T-helper 1 cell treated with Interleukin-12 subunit alpha and Interleukin-12 subunit beta and Interleukin-4 antibody, amounts not matched to agents 30 μg/mL and 1 μg/mL, for 36 hours (primary cell): ENCODE results near the gene DPH2.

Source experiments
- H3K27ac Mint-ChIP-seq: one replicate; pipeline ENCODE4 v1.8.0; 2021; ENCODE audit warnings: mild to moderate bottlenecking, mixed read lengths
- H3K27me3 Mint-ChIP-seq: one replicate; pipeline ENCODE4 v1.8.0; 2021; ENCODE audit warnings: low read depth, mixed read lengths
- H3K36me3 Mint-ChIP-seq: one replicate; pipeline ENCODE4 v1.8.0; 2021; ENCODE audit warnings: low read depth, mixed read lengths
- H3K4me1 Mint-ChIP-seq: one replicate; pipeline ENCODE4 v1.8.0; 2021; ENCODE audit warnings: low read depth, mixed read lengths
- H3K4me3 Mint-ChIP-seq: one replicate; pipeline ENCODE4 v1.8.0; 2021; ENCODE audit warnings: mild to moderate bottlenecking, moderate library complexity, mixed read lengths
- H3K9me3 Mint-ChIP-seq: one replicate; pipeline ENCODE4 v1.8.0; 2021; ENCODE audit warnings: mixed read lengths

DPH2 gene

DNA sequence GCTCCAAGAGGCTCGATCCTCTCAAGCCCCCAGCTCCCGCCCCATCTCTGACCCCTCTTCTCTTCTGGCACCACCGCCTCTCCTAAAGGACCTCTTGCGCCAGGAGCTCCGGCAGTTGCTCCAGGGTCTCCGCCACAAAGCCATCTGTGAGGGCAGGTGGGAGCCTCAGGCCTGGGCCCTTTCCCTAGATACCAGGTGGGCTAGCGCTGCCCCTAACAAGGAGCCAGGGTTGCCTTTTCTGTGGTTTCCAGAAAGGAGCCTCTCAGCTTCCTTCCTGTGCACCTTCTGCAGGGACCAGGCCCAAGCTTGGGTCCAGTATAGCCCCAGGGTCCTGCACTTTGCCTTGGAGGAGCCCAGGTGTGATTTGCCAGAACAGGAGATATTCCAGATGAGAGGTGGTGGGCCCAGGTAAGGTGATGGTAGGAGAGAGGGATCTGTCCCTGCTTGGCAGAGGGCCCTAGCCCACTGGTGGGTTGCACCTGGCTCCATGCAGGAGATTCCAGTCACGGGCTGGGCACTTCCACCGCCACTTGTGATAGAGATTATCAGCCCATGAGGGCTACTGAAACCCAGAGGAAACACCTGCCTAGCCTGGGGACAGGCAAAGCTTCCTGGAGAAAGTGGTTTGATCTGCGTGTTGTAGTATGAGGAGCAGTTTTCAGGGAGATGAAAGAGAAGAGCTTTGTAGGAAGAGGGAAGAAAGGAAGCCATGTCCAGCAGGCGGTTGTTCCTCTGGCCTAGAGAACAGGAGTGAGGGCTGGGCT lies 22.6 kb downstream of the DPH2 start:
- Mint-ChIP-seq H3K4me1 (peaks cover 11% of the 10 kb centered on the region), H3K9me3 (no peaks in the 10 kb centered on the region), H3K27ac (no peak overlapping the region), H3K36me3 (no peaks in the 10 kb centered on the region), H3K27me3 (no peaks in the 10 kb centered on the region), H3K4me3 (peak overlapping the region; percentile 94)

DNA sequence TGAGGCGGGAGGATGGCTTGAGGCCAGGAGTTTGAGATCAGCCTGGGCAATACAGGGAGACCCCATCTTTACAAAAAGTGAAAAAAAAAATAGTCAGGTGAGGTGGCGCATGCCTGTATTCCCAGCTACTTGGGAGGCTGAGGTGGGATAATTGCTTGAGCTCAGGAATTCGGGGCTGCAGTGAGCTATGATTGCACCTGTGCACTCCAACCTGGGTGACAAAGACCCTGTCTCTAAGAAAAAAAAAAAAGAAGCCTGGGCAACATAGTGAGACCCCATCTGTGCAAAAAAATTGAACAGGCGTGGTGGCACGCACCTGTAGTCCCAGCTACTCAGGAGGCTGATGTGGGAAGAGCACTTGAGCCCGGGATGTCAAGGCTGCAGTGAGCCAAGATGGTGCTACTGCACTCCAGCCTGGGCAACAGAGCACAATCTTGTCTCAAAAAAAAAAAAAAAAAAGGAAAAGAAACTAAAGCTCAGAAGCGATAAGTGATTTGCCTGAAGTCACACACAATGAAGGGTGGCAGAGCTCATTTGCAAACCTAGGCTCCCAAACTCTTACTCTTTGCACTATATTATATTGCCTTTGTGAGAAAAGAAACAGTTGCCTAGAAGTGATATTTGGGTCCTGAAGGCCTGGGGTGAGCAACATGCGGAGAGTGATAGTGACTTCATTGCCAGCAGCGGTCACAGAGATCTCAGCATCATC lies 23.6 kb downstream of the DPH2 start:
- Mint-ChIP-seq H3K4me1 (peaks cover 11% of the 10 kb centered on the region), H3K27ac (no peak overlapping the region), H3K4me3 (no peak overlapping the region), H3K9me3 (no peaks in the 10 kb centered on the region), H3K27me3 (no peaks in the 10 kb centered on the region), H3K36me3 (no peaks in the 10 kb centered on the region)

DNA sequence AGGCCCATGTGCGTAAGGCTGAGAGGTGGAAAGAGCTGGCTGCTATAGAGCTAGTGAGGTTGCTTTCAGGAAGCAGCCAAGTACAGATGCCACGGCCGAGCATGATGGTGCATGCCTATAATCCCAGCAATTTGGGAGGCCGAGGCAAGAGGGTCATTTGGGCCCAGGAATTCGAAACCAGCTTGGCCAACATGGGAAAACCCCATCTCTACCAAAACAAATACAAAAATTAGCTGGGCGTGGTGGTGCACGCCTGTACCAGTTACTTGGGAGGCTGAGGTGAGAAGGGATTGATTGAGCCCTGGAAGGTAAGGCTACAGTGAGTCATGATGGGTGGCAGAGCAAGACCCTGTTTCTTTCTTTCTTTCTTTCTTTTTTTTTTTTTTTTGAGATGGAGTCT lies 24.3 kb downstream of the DPH2 start:
- no peaks in the 10 kb centered on the region for H3K27me3 Mint-ChIP-seq
- H3K36me3 Mint-ChIP-seq: no peaks in the 10 kb centered on the region
- H3K9me3 Mint-ChIP-seq: no peaks in the 10 kb centered on the region
- H3K4me1 Mint-ChIP-seq: peaks cover 12% of the 10 kb centered on the region
- no peak overlapping the region for H3K4me3 Mint-ChIP-seq
- no peak overlapping the region for H3K27ac Mint-ChIP-seq

DNA sequence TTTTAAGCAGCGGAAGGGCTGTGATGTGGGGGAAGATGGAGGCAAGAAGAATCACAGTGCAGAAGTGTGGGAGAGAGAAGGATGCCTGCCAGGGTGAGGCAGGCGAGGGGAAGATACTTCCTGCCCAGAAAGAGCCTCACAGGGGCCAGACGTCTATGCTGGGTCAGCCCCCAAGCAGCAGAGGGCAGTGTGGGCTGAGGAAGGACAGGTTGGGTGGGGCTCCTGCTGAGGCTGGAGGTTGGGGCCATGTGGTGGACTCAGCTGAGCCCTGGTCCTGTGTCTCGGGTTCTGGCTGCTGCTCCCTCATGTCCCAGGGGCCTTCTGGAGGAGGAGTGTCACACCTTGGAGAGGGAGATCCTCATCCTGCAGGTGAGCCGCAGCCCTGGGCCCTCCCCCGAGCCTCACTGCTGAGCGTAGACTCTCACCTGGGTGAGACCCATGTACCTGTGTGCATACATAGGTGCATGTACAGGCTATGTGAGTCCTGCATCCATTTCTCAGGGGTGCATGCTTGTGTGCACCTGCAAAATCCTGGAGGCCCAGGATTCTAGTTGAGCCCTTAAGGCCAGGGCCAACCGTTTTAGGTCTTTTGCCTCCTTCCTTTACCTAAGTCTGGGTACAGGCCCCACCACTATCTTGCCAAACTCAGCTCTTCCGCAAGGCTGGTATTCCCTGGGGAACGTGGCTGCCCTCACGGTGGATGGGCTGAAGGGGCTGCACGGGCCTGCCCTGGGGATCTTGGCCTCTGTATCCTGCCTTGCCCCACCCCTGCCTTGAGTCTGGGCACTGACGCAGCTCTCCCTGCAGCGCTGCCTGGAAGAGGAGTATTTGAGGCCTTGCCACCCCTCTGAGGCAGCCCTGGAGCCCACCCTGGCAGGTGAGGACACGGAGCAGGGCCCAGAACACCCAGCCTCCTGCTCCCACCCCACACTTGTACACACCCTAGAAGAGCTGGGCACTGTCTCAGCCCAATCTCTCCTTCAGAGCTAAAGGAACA lies 25.3 kb downstream of the DPH2 start:
- H3K27ac Mint-ChIP-seq: no peak overlapping the region
- no peaks in the 10 kb centered on the region for H3K36me3 Mint-ChIP-seq
- H3K27me3 Mint-ChIP-seq: no peaks in the 10 kb centered on the region
- no peaks in the 10 kb centered on the region for H3K9me3 Mint-ChIP-seq
- H3K4me1 Mint-ChIP-seq: peaks cover 12% of the 10 kb centered on the region
- no peak overlapping the region for H3K4me3 Mint-ChIP-seq

DNA sequence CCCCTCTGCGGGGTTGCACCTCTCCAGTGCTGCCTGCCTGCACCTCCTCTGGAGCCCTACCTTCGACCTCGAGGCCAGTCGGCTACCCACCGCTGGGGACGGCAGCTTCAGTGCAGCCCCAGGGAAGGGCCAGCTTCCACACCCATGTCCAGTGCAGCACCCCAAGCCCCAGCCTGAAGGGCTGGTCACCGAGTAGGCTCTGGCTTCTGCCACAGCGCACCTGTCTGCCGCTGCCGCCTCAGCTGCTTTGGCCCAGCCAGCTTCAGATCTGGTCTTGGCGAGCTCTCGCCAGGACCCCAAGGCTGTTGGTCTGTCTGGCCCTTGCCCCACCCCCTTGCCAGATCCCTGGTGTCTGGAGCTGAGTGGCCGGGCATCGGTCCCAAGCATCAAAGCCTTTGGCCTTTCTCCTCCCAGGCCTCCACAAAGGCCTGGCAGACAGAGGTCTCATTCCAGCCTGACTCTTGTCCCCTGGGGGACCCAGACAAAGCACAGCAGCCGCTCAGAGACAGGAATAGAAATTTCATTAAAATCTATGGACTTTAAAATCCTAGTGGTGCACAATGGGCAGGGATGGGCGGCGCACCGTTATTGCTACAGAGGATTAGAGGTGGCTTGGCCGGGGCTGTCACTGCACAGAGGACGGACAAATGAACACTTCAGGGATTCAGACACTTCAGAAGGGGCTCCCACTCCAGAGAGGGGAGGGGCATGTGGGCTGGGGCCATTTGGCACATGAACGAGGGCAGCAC lies 26.3 kb downstream of the DPH2 start:
- Mint-ChIP-seq H3K27ac (no peak overlapping the region), H3K4me1 (peaks cover 12% of the 10 kb centered on the region), H3K4me3 (no peak overlapping the region), H3K27me3 (no peaks in the 10 kb centered on the region), H3K36me3 (no peaks in the 10 kb centered on the region), H3K9me3 (no peaks in the 10 kb centered on the region)

DNA sequence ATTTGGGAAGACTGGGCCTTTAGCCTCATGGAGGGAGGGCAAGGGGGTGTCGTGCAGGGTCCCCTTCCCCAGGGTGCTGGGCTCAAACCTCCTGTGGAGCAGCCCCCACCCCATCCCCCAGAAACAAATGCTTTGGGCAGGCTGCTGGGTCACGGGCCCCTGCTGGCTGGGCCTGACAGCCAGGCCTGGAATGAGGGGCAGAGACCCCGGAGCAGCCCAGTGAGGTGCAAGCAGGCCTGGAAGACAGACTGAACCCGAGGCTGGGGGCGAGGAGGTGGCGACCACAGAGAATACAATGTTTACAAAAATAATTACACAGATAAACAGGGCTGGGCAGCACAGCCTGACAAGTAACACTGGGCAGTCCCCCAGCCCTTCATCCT lies 26.9 kb downstream of the DPH2 start:
- H3K36me3 Mint-ChIP-seq: no peaks in the 10 kb centered on the region
- H3K9me3 Mint-ChIP-seq: no peaks in the 10 kb centered on the region
- H3K27ac Mint-ChIP-seq: no peak overlapping the region
- no peak overlapping the region for H3K4me3 Mint-ChIP-seq
- no peaks in the 10 kb centered on the region for H3K27me3 Mint-ChIP-seq
- H3K4me1 Mint-ChIP-seq: peaks cover 12% of the 10 kb centered on the region

DNA sequence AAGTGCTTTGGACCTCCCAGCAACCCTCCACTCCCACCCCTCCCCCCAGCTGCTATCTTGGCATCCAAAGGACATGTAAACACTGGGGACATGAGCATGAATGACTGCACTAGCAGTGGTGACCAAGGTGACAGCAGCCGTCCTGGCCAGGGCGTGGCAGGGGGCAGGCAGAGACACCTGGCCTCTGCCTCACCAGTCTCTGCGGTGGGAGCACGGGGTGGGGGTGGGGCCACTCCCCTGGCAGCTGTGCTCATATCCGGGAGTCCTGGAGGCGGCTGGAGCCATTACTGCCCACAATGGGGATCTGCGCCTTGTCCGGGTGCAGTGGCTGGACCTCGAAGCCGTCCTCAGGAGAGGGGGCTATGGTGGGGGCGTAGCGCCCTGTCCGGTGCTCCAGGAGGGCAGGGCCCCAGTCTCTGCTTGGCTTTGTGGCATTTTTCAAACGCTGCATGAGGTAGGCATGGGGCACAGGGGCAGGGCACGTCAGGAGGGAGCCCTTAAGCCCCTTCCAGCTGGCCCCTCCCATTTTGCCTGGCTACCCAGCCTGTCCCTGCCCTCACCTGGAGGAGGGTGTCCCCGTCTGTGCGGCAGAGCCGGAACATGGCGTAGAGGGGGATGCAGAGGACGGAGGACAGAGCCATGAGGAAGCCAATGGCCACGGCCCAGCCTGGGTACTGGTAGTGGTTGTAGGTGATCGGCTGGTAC lies 27.6 kb downstream of the DPH2 start:
- no peak overlapping the region for H3K4me3 Mint-ChIP-seq
- H3K9me3 Mint-ChIP-seq: no peaks in the 10 kb centered on the region
- no peaks in the 10 kb centered on the region for H3K36me3 Mint-ChIP-seq
- H3K27ac Mint-ChIP-seq: no peak overlapping the region
- no peaks in the 10 kb centered on the region for H3K27me3 Mint-ChIP-seq
- H3K4me1 Mint-ChIP-seq: peaks cover 8% of the 10 kb centered on the region

DNA sequence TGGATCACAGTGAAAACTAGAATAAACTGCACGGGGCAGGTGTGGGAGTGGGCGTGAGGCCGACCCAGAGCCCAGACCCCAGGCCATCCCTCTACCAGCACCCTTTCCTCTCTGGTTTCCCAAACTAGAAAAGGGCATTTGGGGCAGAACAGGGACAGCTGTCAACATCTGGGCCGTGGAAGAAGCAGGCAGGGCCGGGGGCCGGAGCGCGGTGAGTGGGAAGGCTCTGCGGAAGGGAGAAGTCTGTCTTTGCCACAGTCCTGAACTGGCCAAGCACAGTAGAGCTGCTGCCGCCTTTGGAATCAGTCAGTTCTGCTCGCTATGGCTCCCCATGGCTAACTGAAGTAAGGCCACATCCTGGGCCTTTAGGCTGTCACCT lies 28.2 kb downstream of the DPH2 start:
- Mint-ChIP-seq H3K9me3 (no peaks in the 10 kb centered on the region), H3K4me3 (no peak overlapping the region), H3K36me3 (no peaks in the 10 kb centered on the region), H3K4me1 (peaks cover 3% of the 10 kb centered on the region), H3K27me3 (no peaks in the 10 kb centered on the region), H3K27ac (no peak overlapping the region)

DNA sequence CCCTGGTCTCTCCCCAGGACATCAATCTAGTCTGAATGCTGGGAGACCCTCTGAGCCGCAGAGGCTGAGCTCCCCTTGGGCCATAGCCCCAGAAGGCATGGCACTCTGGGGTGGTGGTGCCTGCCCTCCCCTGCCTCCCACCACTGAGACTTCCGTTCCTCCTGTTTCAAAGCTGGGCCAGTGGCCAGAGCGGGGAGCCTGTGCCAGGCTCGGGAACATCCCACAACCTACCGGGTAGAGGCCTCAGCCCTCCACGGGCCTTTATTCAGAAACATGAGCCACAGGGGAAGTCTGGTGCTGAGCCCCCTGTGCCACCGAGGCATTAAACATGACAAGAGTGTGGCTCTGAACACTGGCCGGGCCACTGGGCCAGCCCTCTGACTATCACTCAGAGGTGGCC lies 29.6 kb downstream of the DPH2 start:
- no peaks in the 10 kb centered on the region for H3K9me3 Mint-ChIP-seq
- H3K27me3 Mint-ChIP-seq: no peaks in the 10 kb centered on the region
- H3K36me3 Mint-ChIP-seq: no peaks in the 10 kb centered on the region
- H3K27ac Mint-ChIP-seq: no peak overlapping the region
- H3K4me1 Mint-ChIP-seq: peaks cover 1% of the 10 kb centered on the region
- no peak overlapping the region for H3K4me3 Mint-ChIP-seq

DNA sequence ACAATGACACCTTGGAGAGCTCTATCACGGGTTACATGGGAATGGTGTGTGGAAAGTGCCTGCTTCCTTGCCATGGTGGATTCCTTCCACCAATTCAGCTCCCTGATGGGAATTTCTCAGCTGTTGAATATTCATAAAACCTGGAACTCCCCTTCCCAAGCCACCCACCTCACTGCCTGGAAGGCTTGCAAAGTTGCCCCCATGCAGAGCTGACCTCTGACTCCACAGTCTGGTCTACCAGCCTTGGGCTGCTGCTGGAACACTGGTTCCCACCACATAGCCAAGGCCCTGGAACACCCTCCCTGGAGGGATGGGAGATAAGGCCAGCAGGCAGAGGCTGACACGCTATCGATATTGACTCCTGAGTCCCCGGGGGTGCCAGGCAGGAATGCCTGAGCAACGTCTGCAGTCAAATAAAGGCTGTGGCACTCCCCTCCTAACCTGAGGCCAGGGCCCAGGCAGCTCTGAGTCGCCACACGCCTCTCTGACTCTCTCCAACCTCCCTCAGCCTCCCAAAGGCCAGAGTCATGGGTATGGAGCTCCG lies 30.4 kb downstream of the DPH2 start:
- peaks cover 1% of the 10 kb centered on the region for H3K4me1 Mint-ChIP-seq
- no peaks in the 10 kb centered on the region for H3K27me3 Mint-ChIP-seq
- no peaks in the 10 kb centered on the region for H3K36me3 Mint-ChIP-seq
- H3K4me3 Mint-ChIP-seq: no peak overlapping the region
- H3K27ac Mint-ChIP-seq: no peak overlapping the region
- H3K9me3 Mint-ChIP-seq: no peaks in the 10 kb centered on the region

DNA sequence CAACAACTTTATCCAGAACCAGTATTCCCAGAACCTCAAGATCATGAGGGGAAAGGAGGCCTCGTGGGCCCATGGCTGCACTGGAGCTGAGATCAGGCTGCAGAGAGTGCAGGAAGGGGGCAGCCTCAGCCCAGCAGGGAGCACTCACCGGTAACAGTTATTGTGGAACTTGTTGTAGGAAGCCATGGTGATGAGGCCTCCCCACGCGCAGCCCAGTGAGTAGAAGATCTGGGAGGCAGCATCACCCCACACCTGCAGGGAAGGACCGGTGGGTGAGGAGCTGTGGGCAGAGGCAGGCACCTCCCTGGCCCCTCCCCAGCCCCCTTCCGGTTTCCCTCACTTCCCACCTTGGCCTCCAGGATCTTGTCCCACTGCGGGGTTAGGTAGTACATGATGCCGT lies 32.4 kb downstream of the DPH2 start:
- H3K9me3 Mint-ChIP-seq: no peaks in the 10 kb centered on the region
- H3K27me3 Mint-ChIP-seq: no peaks in the 10 kb centered on the region
- no peak overlapping the region for H3K4me3 Mint-ChIP-seq
- H3K4me1 Mint-ChIP-seq: peaks cover 8% of the 10 kb centered on the region
- no peaks in the 10 kb centered on the region for H3K36me3 Mint-ChIP-seq
- no peak overlapping the region for H3K27ac Mint-ChIP-seq

DNA sequence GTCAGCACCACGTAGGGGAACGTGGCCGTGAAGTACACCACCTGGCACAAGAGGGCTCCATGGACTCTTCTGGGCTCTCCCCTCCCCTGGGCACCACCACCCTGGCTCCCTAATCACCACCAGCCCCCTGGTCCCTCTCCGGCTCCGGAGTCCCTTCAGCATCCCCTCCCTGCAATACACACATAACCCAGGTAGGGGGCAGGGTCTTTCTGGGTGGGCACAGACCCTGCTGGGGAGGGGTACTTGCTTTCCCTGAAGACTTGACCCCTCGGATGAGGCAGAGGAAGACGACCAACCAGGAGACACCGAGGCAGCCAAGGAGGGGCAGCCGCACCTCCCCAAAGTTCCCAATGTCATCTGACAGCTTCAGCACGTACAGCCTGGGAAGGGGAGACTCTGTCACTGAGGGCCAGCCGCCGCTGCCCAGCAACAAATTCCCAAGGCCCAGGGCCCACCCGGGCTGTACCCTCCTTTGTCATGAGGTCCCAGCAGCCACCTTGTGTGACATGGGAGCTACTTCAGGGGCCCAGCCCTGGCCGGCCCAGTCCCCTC lies 32.9 kb downstream of the DPH2 start:
- H3K9me3 Mint-ChIP-seq: no peaks in the 10 kb centered on the region
- no peaks in the 10 kb centered on the region for H3K36me3 Mint-ChIP-seq
- no peak overlapping the region for H3K27ac Mint-ChIP-seq
- peaks cover 8% of the 10 kb centered on the region for H3K4me1 Mint-ChIP-seq
- no peaks in the 10 kb centered on the region for H3K27me3 Mint-ChIP-seq
- no peak overlapping the region for H3K4me3 Mint-ChIP-seq

DNA sequence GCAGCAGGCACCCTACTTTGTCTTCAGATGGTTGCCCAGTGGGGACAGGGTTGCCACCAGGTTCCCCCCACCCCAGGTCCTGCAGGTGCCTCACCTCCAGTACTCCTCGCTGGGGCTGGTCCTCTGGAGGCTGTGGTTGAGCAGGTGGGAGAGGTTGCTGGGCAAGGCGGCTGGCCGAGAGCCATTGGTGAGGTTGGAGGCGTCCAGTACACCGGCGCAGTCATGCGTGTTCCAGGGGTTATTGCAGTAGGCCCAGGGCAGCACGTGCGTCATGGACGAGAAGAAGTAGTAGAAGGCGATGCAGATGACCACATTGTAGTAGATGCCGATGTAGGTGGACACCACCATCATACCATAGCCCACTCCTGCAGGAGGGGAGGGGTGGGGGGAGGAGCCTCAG lies 38.4 kb downstream of the DPH2 start:
- Mint-ChIP-seq H3K4me1 (peaks cover 6% of the 10 kb centered on the region), H3K27ac (no peak overlapping the region), H3K9me3 (no peaks in the 10 kb centered on the region), H3K4me3 (no peak overlapping the region), H3K27me3 (no peaks in the 10 kb centered on the region), H3K36me3 (no peaks in the 10 kb centered on the region)
